WTC11 (cell line): Measurements from ENCODE around the gene TMEM54. TPM values are rescaled to one million over a fixed set of nuclear protein-coding genes. Genes with fewer than 3 reads are reported as not detected.

Experiments used
- ATAC-seq: fragments of 200-7000 bp; cut with Tn5 transposase; 2 replicates; pipeline ENCODE4 v1.10.0; 2021; ENCODE audit warnings: mild to moderate bottlenecking, moderate library complexity
- CTCF ChIA-PET: fragments of 300-600 bp; sonication (Branson Sonifier 250); formaldehyde crosslinking; loops from one replicate; lab custom pipeline; 2021; ENCODE audit warnings: antibody characterized with exemption; lab: Charles Lee
- POLR2A ChIA-PET: fragments of 350-600 bp; sonication (Branson Sonifier 250); formaldehyde crosslinking; loops from one replicate; lab custom pipeline; 2021; ENCODE audit warnings: antibody characterized with exemption; lab: Charles Lee
- DNase-seq: peaks from one replicate; pipeline ENCODE4 v3.0.0; 2021; ENCODE audit warnings: low spot score
- H3K27ac Mint-ChIP-seq: 2 replicates; pipeline ENCODE4 v1.8.0; 2021; ENCODE audit warnings: mixed read lengths
- H3K27me3 Mint-ChIP-seq: 2 replicates; pipeline ENCODE4 v1.8.0; 2021; ENCODE audit warnings: low read depth, mild to moderate bottlenecking, moderate library complexity, mixed read lengths
- H3K36me3 Mint-ChIP-seq: 2 replicates; pipeline ENCODE4 v1.8.0; 2021; ENCODE audit warnings: mixed read lengths
- H3K4me1 Mint-ChIP-seq: 2 replicates; pipeline ENCODE4 v1.8.0; 2022; ENCODE audit warnings: mixed read lengths
- H3K4me3 Mint-ChIP-seq: 2 replicates; pipeline ENCODE4 v1.8.0; 2021; ENCODE audit warnings: mild to moderate bottlenecking, moderate library complexity, mixed read lengths
- H3K9me3 Mint-ChIP-seq: 2 replicates; pipeline ENCODE4 v1.8.0; 2021; ENCODE audit warnings: mixed read lengths
- CBFB ChIP-seq: sonication (generic); formaldehyde crosslinking; IDR thresholded peaks from 2 replicates; pipeline ENCODE4 v1.8.1; 2022; ENCODE audit warnings: mild to moderate bottlenecking, low read depth, missing genetic modification reagents
- CDX4 ChIP-seq: fragments of 250-450 bp; sonication (Bioruptor Pico); IDR thresholded peaks from 2 replicates; pipeline ENCODE4 v1.9.0; 2021; ENCODE audit warnings: moderate library complexity, mild to moderate bottlenecking, inconsistent platforms, borderline replicate concordance
- CREM ChIP-seq: sonication (generic); formaldehyde crosslinking; IDR thresholded peaks from 2 replicates; pipeline ENCODE4 v1.8.1; 2022; ENCODE audit warnings: mild to moderate bottlenecking, missing genetic modification reagents, moderate library complexity
- CTCF ChIP-seq: fragments of 200-600 bp; IDR thresholded peaks from 2 replicates; pipeline ENCODE4 v1.8.0; 2022; ENCODE audit warnings: antibody characterized with exemption
- E2F4 ChIP-seq: sonication (generic); formaldehyde crosslinking; IDR thresholded peaks from 2 replicates; pipeline ENCODE4 v1.8.1; 2022; ENCODE audit warnings: low read depth, mild to moderate bottlenecking, moderate library complexity, missing genetic modification reagents, borderline replicate concordance
- ELF4 ChIP-seq: sonication (generic); formaldehyde crosslinking; IDR thresholded peaks from 2 replicates; pipeline ENCODE4 v1.8.1; 2022; ENCODE audit warnings: low read depth, mild to moderate bottlenecking, moderate library complexity, missing genetic modification reagents
- FOXJ3 ChIP-seq: sonication (generic); formaldehyde crosslinking; IDR thresholded peaks from 2 replicates; pipeline ENCODE4 v1.9.0; 2021; ENCODE audit warnings: missing genetic modification reagents, mild to moderate bottlenecking, borderline replicate concordance
- FOXP1 ChIP-seq: sonication (generic); formaldehyde crosslinking; IDR thresholded peaks from 2 replicates; pipeline ENCODE4 v1.8.0; 2022; ENCODE audit warnings: missing genetic modification reagents, mild to moderate bottlenecking, moderate library complexity, borderline replicate concordance
- FOXP4 ChIP-seq: sonication (generic); formaldehyde crosslinking; IDR thresholded peaks from 2 replicates; pipeline ENCODE4 v1.8.0; 2022; ENCODE audit warnings: mild to moderate bottlenecking, missing genetic modification reagents
- GRHL2 ChIP-seq: fragments of 250-450 bp; sonication (Bioruptor Pico); IDR thresholded peaks from 2 replicates; pipeline ENCODE4 v1.8.0; 2022; ENCODE audit warnings: mild to moderate bottlenecking, moderate library complexity; ENCODE audit not compliant: insufficient replicate concordance, severe bottlenecking
- JAZF1 ChIP-seq: fragments of 250-450 bp; sonication (Bioruptor Pico); IDR thresholded peaks from 2 replicates; pipeline ENCODE4 v1.9.0; 2021; ENCODE audit warnings: moderate library complexity, mild to moderate bottlenecking, inconsistent platforms
- MYBL2 ChIP-seq: sonication (generic); formaldehyde crosslinking; IDR thresholded peaks from 2 replicates; pipeline ENCODE4 v1.8.1; 2023; ENCODE audit warnings: mild to moderate bottlenecking, moderate library complexity, missing genetic modification reagents
- NFATC4 ChIP-seq: fragments of 250-450 bp; sonication (Bioruptor Pico); IDR thresholded peaks from 2 replicates; pipeline ENCODE4 v1.9.0; 2021; ENCODE audit warnings: mild to moderate bottlenecking
- NFE2L1 ChIP-seq: sonication (generic); formaldehyde crosslinking; IDR thresholded peaks from 2 replicates; pipeline ENCODE4 v1.8.1; 2023; ENCODE audit warnings: missing genetic modification reagents
- NR2C2 ChIP-seq: sonication (generic); formaldehyde crosslinking; IDR thresholded peaks from 2 replicates; pipeline ENCODE4 v1.8.0; 2022; ENCODE audit warnings: mild to moderate bottlenecking, missing genetic modification reagents
- PREB ChIP-seq: sonication (generic); formaldehyde crosslinking; IDR thresholded peaks from 2 replicates; pipeline ENCODE4 v1.8.1; 2022; ENCODE audit warnings: mild to moderate bottlenecking, missing genetic modification reagents, moderate library complexity, borderline replicate concordance
- RORB ChIP-seq: fragments of 250-450 bp; sonication (Bioruptor Pico); IDR thresholded peaks from 2 replicates; pipeline ENCODE4 v1.9.0; 2021; ENCODE audit warnings: mild to moderate bottlenecking
- SMAD4 ChIP-seq: sonication (generic); formaldehyde crosslinking; IDR thresholded peaks from 2 replicates; pipeline ENCODE4 v1.8.0; 2022; ENCODE audit warnings: mild to moderate bottlenecking, missing genetic modification reagents
- SP1 ChIP-seq: sonication (generic); formaldehyde crosslinking; conservative IDR thresholded peaks from 2 replicates; pipeline ENCODE4 v1.8.1; 2022; ENCODE audit warnings: missing genetic modification reagents
- TP53 ChIP-seq: sonication (generic); formaldehyde crosslinking; IDR thresholded peaks from 2 replicates; pipeline ENCODE4 v1.8.1; 2023; ENCODE audit warnings: mild to moderate bottlenecking, missing genetic modification reagents
- ZBTB21 ChIP-seq: sonication (generic); formaldehyde crosslinking; IDR thresholded peaks from 2 replicates; pipeline ENCODE4 v1.8.1; 2023; ENCODE audit warnings: mild to moderate bottlenecking, missing genetic modification reagents, borderline replicate concordance
- ZNF263 ChIP-seq: sonication (generic); formaldehyde crosslinking; IDR thresholded peaks from 2 replicates; pipeline ENCODE4 v1.8.1; 2022; ENCODE audit warnings: low read depth, mild to moderate bottlenecking, moderate library complexity, missing genetic modification reagents
- ZSCAN18 ChIP-seq: fragments of 250-450 bp; sonication (Bioruptor Pico); IDR thresholded peaks from 2 replicates; pipeline ENCODE4 v2.1.2; 2022; ENCODE audit warnings: mild to moderate bottlenecking, moderate library complexity
- total RNA-seq: library from RNA; stranded (reverse); gene quantifications from 3 replicates; pipeline ENCODE4 v1.2.3, GENCODE V29; 2021

Gene TMEM54
- total RNA-seq, 1 experiment from 2014 or later = 20.7 TPM

- Mint-ChIP-seq H3K36me3 (no peaks in the 10 kb centered on the region), H3K4me3 (no peak overlapping the region), H3K9me3 (peaks cover 7% of the 10 kb centered on the region), H3K27me3 (peaks cover 81% of the 10 kb centered on the region), H3K27ac (no peak overlapping the region), H3K4me1 (peaks cover 14% of the 10 kb centered on the region)
- POLR2A ChIA-PET = no interaction called here
- no peak for TF ChIP-seq ELF4 (CRISPR knock-in tag)
- no peak for TF ChIP-seq CDX4 (CRISPR knock-in tag)
- no peak for TF ChIP-seq NR2C2 (CRISPR knock-in tag)
- no peak for TF ChIP-seq SMAD4 (CRISPR knock-in tag)
- TF ChIP-seq FOXJ3 = no peak
- no peak for TF ChIP-seq ZNF263 (CRISPR knock-in tag)
- TF ChIP-seq TP53 (CRISPR knock-in tag) = no peak
- TF ChIP-seq SP1 (CRISPR knock-in tag) = no peak
- TF ChIP-seq RORB (CRISPR knock-in tag) = no peak
- CTCF ChIA-PET = interaction anchor here (1.1 to 7.4 kb wide), 4 partner anchors 8 to 198 kb away, joined by 4 to 93 read pairs (median 42); no protein-coding TSS in a partner anchor
- no peak for ATAC-seq
- DNase-seq = no peak
These were observed 12.3 kb downstream of the TMEM54 start for GRCh38 chr1:32888677-32889420.

GRCh38 chr1:32888134-32888533, 13.1 kb downstream of the TMEM54 start:
- CTCF ChIA-PET = interaction anchor here (2.4 to 4.6 kb wide), 2 partner anchors 12 to 193 kb away, joined by 12 to 93 read pairs; partner anchors contain the start of gene AZIN2

More at GRCh38 chr1:32888134-32888533, 13.1 kb downstream of the TMEM54 start:
- no peak for ATAC-seq
- H3K4me1 Mint-ChIP-seq = peaks cover 15% of the 10 kb centered on the region
- no peak overlapping the region for H3K27ac Mint-ChIP-seq
- no peak for TF ChIP-seq CDX4 (CRISPR knock-in tag)
- TF ChIP-seq FOXP4 (CRISPR knock-in tag) = no peak
- no peak for TF ChIP-seq FOXP1 (CRISPR knock-in tag)
- TF ChIP-seq TP53 (CRISPR knock-in tag) = no peak
- TF ChIP-seq CBFB (CRISPR knock-in tag) = no peak
- TF ChIP-seq ZNF263 (CRISPR knock-in tag) = no peak
- TF ChIP-seq NFATC4 (CRISPR knock-in tag) = no peak
- no peak for TF ChIP-seq NFE2L1 (CRISPR knock-in tag)
- TF ChIP-seq JAZF1 = no peak
- no peak for TF ChIP-seq MYBL2 (CRISPR knock-in tag)
- no peak for TF ChIP-seq ZSCAN18 (CRISPR knock-in tag)
- TF ChIP-seq PREB = no peak
- no peak for TF ChIP-seq E2F4 (CRISPR knock-in tag)
- no peak for TF ChIP-seq GRHL2 (CRISPR knock-in tag)
- TF ChIP-seq CTCF = no peak
- no peak for TF ChIP-seq FOXJ3
- no peak for TF ChIP-seq ELF4 (CRISPR knock-in tag)
- TF ChIP-seq ZBTB21 (CRISPR knock-in tag) = no peak
- TF ChIP-seq NR2C2 (CRISPR knock-in tag) = no peak
- TF ChIP-seq CREM (CRISPR knock-in tag) = no peak
- H3K36me3 Mint-ChIP-seq = no peaks in the 10 kb centered on the region
- peaks cover 7% of the 10 kb centered on the region for H3K9me3 Mint-ChIP-seq
- POLR2A ChIA-PET = no interaction called here
- H3K4me3 Mint-ChIP-seq = no peak overlapping the region
- DNase-seq = no peak
- peaks cover 88% of the 10 kb centered on the region for H3K27me3 Mint-ChIP-seq
